Measurements from ENCODE around the gene SLC38A11. TPM values are rescaled to one million over a fixed set of nuclear protein-coding genes. Genes with fewer than 3 reads are reported as not detected.
"Not testable (repeated sequence)": the region's sequence is repeated elsewhere in the genome, so short reads cannot be mapped to it uniquely, and the experiment has no call there.

SLC38A11 gene, protein sequence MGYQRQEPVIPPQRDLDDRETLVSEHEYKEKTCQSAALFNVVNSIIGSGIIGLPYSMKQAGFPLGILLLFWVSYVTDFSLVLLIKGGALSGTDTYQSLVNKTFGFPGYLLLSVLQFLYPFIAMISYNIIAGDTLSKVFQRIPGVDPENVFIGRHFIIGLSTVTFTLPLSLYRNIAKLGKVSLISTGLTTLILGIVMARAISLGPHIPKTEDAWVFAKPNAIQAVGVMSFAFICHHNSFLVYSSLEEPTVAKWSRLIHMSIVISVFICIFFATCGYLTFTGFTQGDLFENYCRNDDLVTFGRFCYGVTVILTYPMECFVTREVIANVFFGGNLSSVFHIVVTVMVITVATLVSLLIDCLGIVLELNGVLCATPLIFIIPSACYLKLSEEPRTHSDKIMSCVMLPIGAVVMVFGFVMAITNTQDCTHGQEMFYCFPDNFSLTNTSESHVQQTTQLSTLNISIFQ
- polyA plus RNA-seq (2013): 0.45 TPM

DNA sequence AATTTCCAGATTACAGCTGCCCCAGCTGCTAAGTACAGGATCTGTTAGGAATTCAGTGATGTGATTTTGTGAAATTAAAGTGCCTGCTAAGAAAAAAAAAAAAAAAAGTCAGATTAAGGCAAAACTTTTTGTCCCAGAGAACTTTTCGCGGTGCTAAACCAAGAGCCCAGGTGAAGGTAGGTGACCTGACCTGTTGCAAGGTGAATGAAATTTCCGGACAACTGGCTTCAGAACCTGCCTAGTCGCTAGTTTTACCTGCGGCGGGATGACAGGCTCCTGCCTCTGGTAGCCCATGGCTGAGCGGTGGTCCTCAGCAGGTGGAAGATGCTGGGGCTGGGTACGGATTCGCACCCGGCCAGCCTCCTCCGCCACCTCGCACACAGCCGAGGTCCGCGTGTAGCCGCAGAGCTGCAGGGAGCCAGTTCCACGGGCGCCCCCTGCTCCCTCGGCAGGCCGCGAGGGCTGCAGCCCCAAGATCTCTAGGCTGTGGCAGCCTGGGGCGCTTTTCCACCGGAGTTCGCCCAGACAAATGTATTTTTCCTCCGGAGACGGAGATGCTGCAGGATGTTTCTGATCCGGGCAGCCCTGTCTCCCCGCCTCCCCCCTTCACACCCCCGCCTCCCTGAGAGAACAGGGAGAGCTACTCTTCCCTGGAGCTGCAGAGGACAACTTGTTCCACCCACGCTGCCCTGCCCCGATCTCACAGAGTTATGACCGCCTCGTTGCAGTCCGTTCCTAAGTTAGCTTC lies at the start of gene SLC38A11:
TSS of gene SLC38A11 (minus strand) at position 572 of the 748 bp plus-strand sequence. CDS start at position 294, 278 bp downstream.
- Histone ChIP-seq H3K4me3 (ENCODE audit: control insufficient read depth in 1 of 7, extremely low read depth in 1 of 7, insufficient read depth in 4 of 7, low read depth in 2 of 7, low read length in 6 of 7) (peak within 1 kb of the TSS in 3 of 7 experiments; percentile 19 to 68 (median 46)), H3K27me3 (replicated peaks in 2 of 5; ENCODE audit: control insufficient read depth in 4 of 5, insufficient read depth in 5 of 5, low read length in 4 of 5) (peaks cover 0 to 4% (median 0%) of the 10 kb centered on the region in 5 experiments), H3K4me1 (ENCODE audit: control extremely low read depth in 1 of 4, control insufficient read depth in 4 of 4, insufficient read depth in 4 of 4, low read length in 3 of 4) (peaks cover 0 to 9% (median 4%) of the 10 kb centered on the region in 4 experiments), H3K27ac (ENCODE audit: insufficient read depth in 1 of 2, low read depth in 1 of 2, low read length in 2 of 2, poor library complexity in 1 of 2, severe bottlenecking in 2 of 2) (no peak within 1 kb of the TSS), H3K36me3 (ENCODE audit: control insufficient read depth in 4 of 4, insufficient read depth in 4 of 4, low read length in 3 of 4) (no peaks in the 10 kb centered on the region), H3K9me3 (ENCODE audit: control extremely low read depth in 1 of 5, control insufficient read depth in 4 of 5, insufficient read depth in 2 of 5, low read depth in 1 of 5, low read length in 4 of 5) (no peaks in the 10 kb centered on the region)
- peak in 2 of 3 donors; percentile 22 to 43 for DNase-seq
- POLR2A ChIA-PET: interaction anchor here (1.0 kb wide), 1 partner anchor 9 kb away, joined by 3 read pairs; no protein-coding TSS in a partner anchor
- CTCF ChIA-PET: interaction anchor here (0.7 to 1.6 kb wide), 3 partner anchors 13 to 171 kb away, joined by 3 read pairs; no protein-coding TSS in a partner anchor
- WGBS (ENCODE audit: insufficient coverage): 8% methylated on average over 21 of the region's 34 CpGs

DNA sequence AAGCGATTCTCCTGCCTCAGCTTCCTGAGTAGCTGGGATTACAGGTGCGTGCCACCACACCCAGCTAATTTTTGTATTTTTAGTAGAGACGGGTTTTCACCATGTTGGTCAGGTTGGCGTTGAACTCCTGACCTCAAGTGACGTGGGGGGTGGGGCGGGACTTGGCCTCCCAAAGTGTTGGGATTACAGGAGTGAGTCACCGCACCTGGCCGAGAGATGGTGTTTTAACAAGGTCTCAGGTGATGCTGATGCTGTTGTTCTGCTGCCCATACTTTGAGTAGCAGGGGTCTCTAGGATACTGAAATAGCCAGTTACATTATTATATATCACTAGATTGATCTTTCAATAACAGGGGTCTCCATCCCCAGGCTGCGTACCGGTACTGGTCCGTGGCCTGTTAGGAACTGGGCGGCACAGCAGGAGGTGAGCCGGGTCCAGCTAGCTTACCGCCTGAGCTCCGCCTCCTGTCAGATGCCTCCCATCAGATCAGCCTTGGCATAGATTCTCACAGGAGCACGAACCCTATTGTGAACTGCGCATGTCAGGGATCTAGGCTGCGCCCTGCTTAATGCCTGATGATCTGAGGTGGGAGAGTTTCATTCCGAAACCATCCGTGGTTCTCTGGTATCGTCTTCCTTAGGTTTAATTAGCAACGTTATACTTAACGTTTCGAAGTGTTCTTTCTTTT lies 48.3 kb upstream of the SLC38A11 start:
- no peaks in the 10 kb centered on the region for H3K9me3 ChIP-seq (ENCODE audit: control extremely low read depth in 1 of 5, control insufficient read depth in 4 of 5, insufficient read depth in 2 of 5, low read depth in 1 of 5, low read length in 4 of 5)
- H3K36me3 ChIP-seq (ENCODE audit: control insufficient read depth in 4 of 4, insufficient read depth in 4 of 4, low read length in 3 of 4): no peaks in the 10 kb centered on the region
- ChIA-PET CTCF (no interaction called here), POLR2A (no interaction called here)
- no peaks in the 10 kb centered on the region for H3K27me3 ChIP-seq (replicated peaks in 2 of 5; ENCODE audit: control insufficient read depth in 4 of 5, insufficient read depth in 5 of 5, low read length in 4 of 5)
- H3K27ac ChIP-seq (ENCODE audit: insufficient read depth in 1 of 2, low read depth in 1 of 2, low read length in 2 of 2, poor library complexity in 1 of 2, severe bottlenecking in 2 of 2): no peak overlapping the region
- H3K4me3 ChIP-seq (ENCODE audit: control insufficient read depth in 1 of 7, extremely low read depth in 1 of 7, insufficient read depth in 4 of 7, low read depth in 2 of 7, low read length in 6 of 7): no peak overlapping the region
- H3K4me1 ChIP-seq (ENCODE audit: control extremely low read depth in 1 of 4, control insufficient read depth in 4 of 4, insufficient read depth in 4 of 4, low read length in 3 of 4): no peaks in the 10 kb centered on the region
- DNase-seq: no peak
- 98% methylated on average over 17 of the region's 24 CpGs for WGBS (ENCODE audit: insufficient coverage)

DNA sequence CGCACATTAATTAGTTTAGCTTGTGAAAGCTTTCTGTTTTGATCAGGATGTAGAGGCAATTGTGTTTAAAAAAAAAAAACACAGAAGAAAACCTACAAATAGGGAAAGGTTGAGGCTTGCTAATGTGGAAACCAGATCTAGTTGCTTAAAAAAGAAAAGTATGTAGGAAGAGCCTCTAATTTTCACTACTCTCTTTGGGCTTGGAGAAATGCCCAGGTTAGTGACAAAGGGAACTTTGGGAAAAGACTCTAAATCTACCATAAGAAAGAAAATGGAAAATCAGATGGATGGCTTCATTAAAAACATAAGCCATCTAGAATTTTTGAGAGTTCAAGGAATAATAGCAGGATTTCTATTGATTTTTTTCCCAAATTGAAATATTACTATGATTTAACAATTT lies 47.3 kb upstream of the SLC38A11 start:
- no peaks in the 10 kb centered on the region for H3K9me3 ChIP-seq (ENCODE audit: control extremely low read depth in 1 of 5, control insufficient read depth in 4 of 5, insufficient read depth in 2 of 5, low read depth in 1 of 5, low read length in 4 of 5)
- H3K36me3 ChIP-seq (ENCODE audit: control insufficient read depth in 4 of 4, insufficient read depth in 4 of 4, low read length in 3 of 4): no peaks in the 10 kb centered on the region
- CTCF ChIA-PET: interaction anchor here (1.2 kb wide), 1 partner anchor 11 kb away, joined by 3 read pairs; no protein-coding TSS in a partner anchor
- no peak overlapping the region for H3K4me3 ChIP-seq (ENCODE audit: control insufficient read depth in 1 of 7, extremely low read depth in 1 of 7, insufficient read depth in 4 of 7, low read depth in 2 of 7, low read length in 6 of 7)
- POLR2A ChIA-PET: no interaction called here
- H3K4me1 ChIP-seq (ENCODE audit: control extremely low read depth in 1 of 4, control insufficient read depth in 4 of 4, insufficient read depth in 4 of 4, low read length in 3 of 4): no peaks in the 10 kb centered on the region
- H3K27ac ChIP-seq (ENCODE audit: insufficient read depth in 1 of 2, low read depth in 1 of 2, low read length in 2 of 2, poor library complexity in 1 of 2, severe bottlenecking in 2 of 2): no peak overlapping the region
- H3K27me3 ChIP-seq (replicated peaks in 2 of 5; ENCODE audit: control insufficient read depth in 4 of 5, insufficient read depth in 5 of 5, low read length in 4 of 5): no peaks in the 10 kb centered on the region
- DNase-seq: no peak
- no CpG with 5 or more reads among the region's 1 CpG for WGBS (ENCODE audit: insufficient coverage)

DNA sequence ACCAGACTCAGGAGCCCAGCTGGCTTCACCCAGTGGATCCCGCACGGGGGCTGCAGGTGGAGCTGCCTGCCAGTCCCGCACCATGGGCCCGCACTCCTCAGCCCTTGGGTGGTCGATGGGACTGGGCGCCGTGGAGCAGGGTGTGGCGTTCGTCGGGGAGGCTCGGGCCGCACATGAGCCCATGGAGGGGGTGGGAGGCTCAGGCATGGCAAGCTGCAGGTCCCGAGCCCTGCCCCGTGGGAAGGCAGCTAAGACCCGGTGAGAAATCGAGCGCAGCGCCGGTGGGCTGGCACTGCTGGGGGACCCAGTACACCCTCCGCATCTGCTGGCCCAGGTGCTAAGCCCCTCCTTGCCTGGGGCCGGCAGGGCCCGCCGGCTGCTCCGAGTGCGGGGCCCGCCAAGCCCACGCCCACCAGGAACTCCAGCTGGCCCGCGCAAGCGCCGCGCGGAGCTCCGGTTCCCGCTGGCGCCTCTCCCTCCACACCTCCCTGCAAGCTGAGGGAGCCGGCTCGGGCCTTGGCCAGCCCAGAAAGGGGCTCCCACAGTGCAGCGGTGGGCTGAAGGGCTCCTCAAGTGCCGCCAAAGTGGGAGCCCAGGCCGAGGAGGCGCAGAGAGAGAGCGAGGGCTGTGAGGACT lies 39.5 kb upstream of the SLC38A11 start:
- H3K4me3 ChIP-seq (ENCODE audit: control insufficient read depth in 1 of 7, extremely low read depth in 1 of 7, insufficient read depth in 4 of 7, low read depth in 2 of 7, low read length in 6 of 7); H3K27ac ChIP-seq (ENCODE audit: insufficient read depth in 1 of 2, low read depth in 1 of 2, low read length in 2 of 2, poor library complexity in 1 of 2, severe bottlenecking in 2 of 2); H3K9me3 ChIP-seq (ENCODE audit: control extremely low read depth in 1 of 5, control insufficient read depth in 4 of 5, insufficient read depth in 2 of 5, low read depth in 1 of 5, low read length in 4 of 5); DNase-seq; H3K36me3 ChIP-seq (ENCODE audit: control insufficient read depth in 4 of 4, insufficient read depth in 4 of 4, low read length in 3 of 4); POLR2A ChIA-PET; H3K27me3 ChIP-seq (replicated peaks in 2 of 5; ENCODE audit: control insufficient read depth in 4 of 5, insufficient read depth in 5 of 5, low read length in 4 of 5): not testable (repeated sequence)
- H3K4me1 ChIP-seq (ENCODE audit: control extremely low read depth in 1 of 4, control insufficient read depth in 4 of 4, insufficient read depth in 4 of 4, low read length in 3 of 4): peaks cover 0 to 16% (median 11%) of the 10 kb centered on the region in 4 experiments
- CTCF ChIA-PET: interaction anchor here (0.8 to 2.3 kb wide), 6 partner anchors 14 to 880 kb away, joined by 3 to 10 read pairs (median 4); no protein-coding TSS in a partner anchor
- 99% methylated on average over 26 of the region's 43 CpGs for WGBS (ENCODE audit: insufficient coverage)

DNA sequence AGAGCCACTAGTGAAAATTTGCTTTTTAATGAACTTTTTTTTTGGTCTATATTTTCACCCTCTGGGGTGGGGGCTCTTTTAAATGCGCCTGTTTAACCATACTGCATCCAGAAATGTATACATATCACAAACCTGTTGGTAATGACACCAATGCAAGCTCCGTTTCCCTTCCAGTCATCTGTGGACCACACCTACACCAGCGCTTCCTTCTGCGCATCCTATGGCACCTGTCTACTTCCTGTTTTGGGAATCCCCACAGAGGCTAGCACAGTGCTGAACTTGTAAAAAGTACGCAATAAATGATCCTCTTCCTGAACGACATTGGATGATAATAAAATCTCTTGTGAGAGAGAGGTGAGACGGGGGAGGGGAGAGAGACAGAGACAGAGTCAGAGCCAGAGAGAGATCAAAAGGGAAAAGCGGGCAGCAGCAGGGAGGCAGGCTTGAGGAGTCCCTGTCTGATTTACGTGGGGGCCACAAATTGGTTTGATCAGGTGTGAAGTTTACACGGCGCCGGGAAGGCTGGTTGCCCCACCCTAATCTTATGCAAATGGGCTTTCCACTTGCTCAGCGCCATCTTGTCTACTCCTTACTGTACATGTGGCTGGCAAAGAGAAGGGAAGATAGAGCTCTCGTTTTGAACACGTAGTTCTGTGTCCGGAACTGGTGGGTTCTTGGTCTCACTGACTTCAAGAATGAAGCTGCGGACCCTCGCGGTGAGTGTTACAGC lies 38.1 kb upstream of the SLC38A11 start:
- no peaks in the 10 kb centered on the region for H3K9me3 ChIP-seq (ENCODE audit: control extremely low read depth in 1 of 5, control insufficient read depth in 4 of 5, insufficient read depth in 2 of 5, low read depth in 1 of 5, low read length in 4 of 5)
- WGBS (ENCODE audit: insufficient coverage): 90% methylated on average over 18 of the region's 19 CpGs
- no peak overlapping the region for H3K4me3 ChIP-seq (ENCODE audit: control insufficient read depth in 1 of 7, extremely low read depth in 1 of 7, insufficient read depth in 4 of 7, low read depth in 2 of 7, low read length in 6 of 7)
- H3K4me1 ChIP-seq (ENCODE audit: control extremely low read depth in 1 of 4, control insufficient read depth in 4 of 4, insufficient read depth in 4 of 4, low read length in 3 of 4): peaks cover 0 to 16% (median 11%) of the 10 kb centered on the region in 4 experiments
- H3K27ac ChIP-seq (ENCODE audit: insufficient read depth in 1 of 2, low read depth in 1 of 2, low read length in 2 of 2, poor library complexity in 1 of 2, severe bottlenecking in 2 of 2): no peak overlapping the region
- no peaks in the 10 kb centered on the region for H3K27me3 ChIP-seq (replicated peaks in 2 of 5; ENCODE audit: control insufficient read depth in 4 of 5, insufficient read depth in 5 of 5, low read length in 4 of 5)
- no peaks in the 10 kb centered on the region for H3K36me3 ChIP-seq (ENCODE audit: control insufficient read depth in 4 of 4, insufficient read depth in 4 of 4, low read length in 3 of 4)
- no peak for DNase-seq
- ChIA-PET POLR2A (no interaction called here), CTCF (interaction anchor here (0.7 to 2.3 kb wide), 12 partner anchors 11 to 881 kb away, joined by 3 to 10 read pairs (median 4); no protein-coding TSS in a partner anchor)

DNA sequence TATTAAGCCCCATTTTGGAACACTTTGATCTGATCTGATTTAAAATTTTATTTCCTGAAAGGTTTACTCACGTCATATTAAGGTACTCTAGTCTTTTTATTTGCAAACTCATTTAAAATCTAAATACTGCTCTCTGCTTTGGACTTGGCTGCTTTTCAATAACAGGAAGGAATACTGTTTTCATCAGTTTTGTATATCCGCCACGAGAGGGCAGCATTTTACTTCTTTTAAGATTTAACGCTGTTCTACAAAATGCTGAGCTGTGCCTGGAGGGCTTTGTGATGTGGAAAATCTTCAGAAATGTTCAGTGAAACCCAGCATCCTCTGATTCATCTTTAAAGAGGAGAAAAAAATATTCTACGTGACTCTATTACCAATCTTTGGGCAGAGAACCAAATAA lies 37.5 kb upstream of the SLC38A11 start:
- H3K27ac ChIP-seq (ENCODE audit: insufficient read depth in 1 of 2, low read depth in 1 of 2, low read length in 2 of 2, poor library complexity in 1 of 2, severe bottlenecking in 2 of 2): no peak overlapping the region
- POLR2A ChIA-PET: no interaction called here
- CTCF ChIA-PET: interaction anchor here (0.7 to 2.3 kb wide), 12 partner anchors 10 to 258 kb away, joined by 3 to 10 read pairs (median 4); no protein-coding TSS in a partner anchor
- H3K4me3 ChIP-seq (ENCODE audit: control insufficient read depth in 1 of 7, extremely low read depth in 1 of 7, insufficient read depth in 4 of 7, low read depth in 2 of 7, low read length in 6 of 7): no peak overlapping the region
- H3K9me3 ChIP-seq (ENCODE audit: control extremely low read depth in 1 of 5, control insufficient read depth in 4 of 5, insufficient read depth in 2 of 5, low read depth in 1 of 5, low read length in 4 of 5): no peaks in the 10 kb centered on the region
- DNase-seq: peak; percentile 79 to 87 (median 85)
- no peaks in the 10 kb centered on the region for H3K36me3 ChIP-seq (ENCODE audit: control insufficient read depth in 4 of 4, insufficient read depth in 4 of 4, low read length in 3 of 4)
- WGBS (ENCODE audit: insufficient coverage): 0% methylated on average over 3 of the region's 5 CpGs
- H3K4me1 ChIP-seq (ENCODE audit: control extremely low read depth in 1 of 4, control insufficient read depth in 4 of 4, insufficient read depth in 4 of 4, low read length in 3 of 4): peaks cover 0 to 18% (median 11%) of the 10 kb centered on the region in 4 experiments
- H3K27me3 ChIP-seq (replicated peaks in 2 of 5; ENCODE audit: control insufficient read depth in 4 of 5, insufficient read depth in 5 of 5, low read length in 4 of 5): no peaks in the 10 kb centered on the region

Measured in common myeloid progenitor, CD34-positive (primary cell).